ENCODE results near the gene PPM1J.
"Not testable (repeated sequence)": the region's sequence is repeated elsewhere in the genome, so short reads cannot be mapped to it uniquely, and the experiment has no call there.

PPM1J gene

DNA sequence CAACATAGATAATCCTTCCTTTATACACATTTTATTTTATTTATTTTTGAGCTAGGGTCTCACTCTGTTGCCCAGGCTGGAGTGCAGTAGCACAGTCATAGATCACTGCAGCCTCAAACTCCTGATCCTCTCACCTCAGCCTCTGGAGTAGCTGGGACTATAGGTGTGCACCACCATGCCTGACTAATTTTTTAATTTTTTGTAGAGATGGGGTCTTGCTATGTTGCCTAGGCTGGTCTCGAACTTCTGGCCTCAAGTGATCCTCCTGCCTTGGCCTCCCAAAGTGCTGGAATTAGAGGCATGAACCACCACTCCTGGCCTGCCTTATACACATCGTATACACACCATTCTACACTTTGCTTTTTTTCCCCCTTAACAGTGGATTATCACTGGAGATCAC, 6.2 kb upstream of the PPM1J start:
- DNase-seq: not testable (repeated sequence)

DNA sequence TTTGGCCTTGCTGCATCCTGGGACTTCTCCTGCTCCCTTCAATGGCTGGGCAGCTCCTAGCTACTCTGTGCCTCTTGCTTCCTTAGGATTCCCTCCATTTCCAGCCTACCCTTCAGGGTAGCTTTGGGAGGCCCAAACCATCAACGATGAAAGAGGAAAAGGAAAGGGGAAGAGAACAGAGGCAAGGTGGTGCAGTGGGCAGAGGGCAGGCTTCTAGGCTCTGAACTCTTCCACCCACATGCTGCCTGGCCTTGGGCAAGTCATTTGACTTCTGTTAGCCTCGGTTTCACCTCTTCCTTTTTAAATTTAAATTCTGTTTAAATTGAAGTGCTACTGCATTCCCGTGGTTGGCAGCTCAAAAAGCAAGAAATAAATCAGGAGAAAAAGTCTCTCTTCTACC, 5.7 kb upstream of the PPM1J start:
- no peak for DNase-seq

DNA sequence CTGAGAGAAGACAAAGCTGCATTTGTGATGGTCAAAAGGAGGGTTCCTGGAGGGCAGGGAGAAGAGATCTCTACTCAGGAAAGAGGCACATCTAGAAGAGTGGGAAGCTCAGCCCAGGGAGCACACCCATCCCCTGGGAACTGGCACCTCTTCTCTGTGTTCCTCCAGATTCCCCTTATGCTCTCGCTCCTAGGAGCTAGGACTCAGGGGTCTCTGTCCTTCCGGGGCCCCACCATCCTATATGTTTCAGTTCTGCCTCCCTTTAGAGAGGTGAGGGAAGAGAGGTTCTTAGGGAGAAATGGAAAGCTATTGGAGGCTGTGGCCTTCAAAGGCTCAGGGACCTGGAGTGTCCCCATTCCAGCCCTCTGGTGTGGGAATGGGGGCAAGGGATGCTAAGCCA, 4.6 kb upstream of the PPM1J start:
- no peak for DNase-seq

DNA sequence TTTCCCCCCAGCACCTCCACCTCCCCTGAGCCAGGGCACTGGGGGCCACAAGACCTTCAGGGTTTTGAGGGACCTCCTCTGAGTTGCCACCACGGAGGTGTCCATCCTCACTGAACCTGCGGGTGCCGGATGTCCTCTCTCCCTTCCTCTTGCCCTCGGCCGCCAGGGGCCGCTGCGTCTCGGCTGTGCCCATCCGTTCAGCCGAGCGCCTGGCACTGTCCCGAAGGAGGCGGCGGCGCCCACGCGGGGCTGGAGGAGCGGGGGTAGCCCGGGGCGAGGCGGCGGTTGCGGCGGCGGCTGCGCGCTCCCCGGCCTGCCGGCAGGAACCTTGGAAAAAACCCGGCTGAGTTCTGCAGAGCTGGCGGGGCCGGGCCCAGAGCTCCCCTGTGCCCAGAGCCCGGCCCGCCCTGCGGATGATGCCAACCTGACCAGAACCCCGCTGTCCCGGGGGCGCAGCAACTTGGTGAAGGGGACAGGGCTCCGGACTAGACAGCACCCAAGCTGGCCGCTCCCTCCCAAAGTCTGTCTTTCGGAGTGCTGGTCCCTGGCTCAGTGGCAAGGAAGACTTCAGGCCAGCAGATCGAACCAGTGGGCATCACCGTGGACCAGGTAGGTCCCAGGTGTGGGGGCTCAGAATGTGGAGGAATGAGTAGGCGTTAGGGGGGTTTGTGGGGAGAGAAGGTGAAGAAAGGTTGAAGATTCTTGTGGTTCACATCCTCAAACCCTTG, 3.7 kb upstream of the PPM1J start:
- DNase-seq: peak; percentile 73

DNA sequence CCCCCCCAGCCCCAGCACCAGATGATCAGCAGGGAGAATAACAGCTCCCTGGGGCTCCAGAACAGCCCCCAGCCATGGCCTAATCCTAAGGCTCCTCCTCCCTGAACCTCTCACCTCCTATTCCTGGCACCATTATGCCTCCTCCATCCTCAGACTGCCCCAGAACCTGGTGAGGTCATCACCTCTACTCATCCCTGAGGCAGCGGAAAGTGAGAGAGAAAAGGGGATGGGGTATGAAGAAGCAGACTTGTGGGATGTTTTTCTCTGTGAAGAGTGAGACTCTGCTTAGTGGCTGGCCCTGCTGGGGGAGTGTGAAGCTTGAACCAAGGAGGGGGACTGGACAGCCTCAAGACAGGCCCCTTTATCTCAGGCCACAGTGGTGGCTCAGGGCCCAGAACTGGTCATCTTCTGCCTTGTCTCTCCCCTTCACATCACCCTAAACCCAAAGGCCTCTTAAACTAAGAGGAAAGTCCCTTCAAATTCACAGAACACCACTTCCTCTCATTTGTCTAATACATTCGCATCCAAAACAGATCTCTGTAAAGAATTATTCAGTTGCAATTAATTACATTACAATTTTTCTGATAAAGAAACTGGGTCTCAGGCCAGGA, 2.2 kb upstream of the PPM1J start:
- no peak for DNase-seq

DNA sequence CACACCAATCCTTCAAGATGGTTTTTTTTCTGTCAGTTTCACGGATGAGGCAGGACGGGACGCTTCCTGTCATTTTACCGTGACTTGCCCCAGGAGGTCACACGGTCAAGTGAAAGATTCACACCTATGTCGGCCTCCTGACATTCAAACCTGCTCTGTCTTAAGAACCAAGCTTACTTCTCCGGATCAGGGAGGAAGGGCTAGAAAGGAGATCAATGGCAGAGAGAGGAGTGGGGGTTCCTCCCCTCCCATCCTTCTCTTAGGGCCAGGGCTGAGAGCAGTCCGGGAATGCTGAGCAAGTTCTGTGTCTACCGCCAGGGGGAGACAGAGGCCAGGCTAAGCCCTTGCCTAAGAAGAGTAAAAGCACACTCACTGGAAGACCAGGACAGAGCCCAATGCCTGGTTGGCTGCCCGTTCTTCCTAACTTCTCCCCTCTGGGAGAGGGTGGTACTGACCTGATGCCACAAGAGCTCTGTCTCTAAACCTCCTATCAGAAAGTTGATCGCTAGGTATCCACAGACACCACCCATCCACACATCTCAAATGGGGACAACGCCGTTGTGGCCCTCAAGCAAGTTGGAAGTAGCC, 1.1 kb upstream of the PPM1J start:
- peak; percentile 76 for DNase-seq

DNA sequence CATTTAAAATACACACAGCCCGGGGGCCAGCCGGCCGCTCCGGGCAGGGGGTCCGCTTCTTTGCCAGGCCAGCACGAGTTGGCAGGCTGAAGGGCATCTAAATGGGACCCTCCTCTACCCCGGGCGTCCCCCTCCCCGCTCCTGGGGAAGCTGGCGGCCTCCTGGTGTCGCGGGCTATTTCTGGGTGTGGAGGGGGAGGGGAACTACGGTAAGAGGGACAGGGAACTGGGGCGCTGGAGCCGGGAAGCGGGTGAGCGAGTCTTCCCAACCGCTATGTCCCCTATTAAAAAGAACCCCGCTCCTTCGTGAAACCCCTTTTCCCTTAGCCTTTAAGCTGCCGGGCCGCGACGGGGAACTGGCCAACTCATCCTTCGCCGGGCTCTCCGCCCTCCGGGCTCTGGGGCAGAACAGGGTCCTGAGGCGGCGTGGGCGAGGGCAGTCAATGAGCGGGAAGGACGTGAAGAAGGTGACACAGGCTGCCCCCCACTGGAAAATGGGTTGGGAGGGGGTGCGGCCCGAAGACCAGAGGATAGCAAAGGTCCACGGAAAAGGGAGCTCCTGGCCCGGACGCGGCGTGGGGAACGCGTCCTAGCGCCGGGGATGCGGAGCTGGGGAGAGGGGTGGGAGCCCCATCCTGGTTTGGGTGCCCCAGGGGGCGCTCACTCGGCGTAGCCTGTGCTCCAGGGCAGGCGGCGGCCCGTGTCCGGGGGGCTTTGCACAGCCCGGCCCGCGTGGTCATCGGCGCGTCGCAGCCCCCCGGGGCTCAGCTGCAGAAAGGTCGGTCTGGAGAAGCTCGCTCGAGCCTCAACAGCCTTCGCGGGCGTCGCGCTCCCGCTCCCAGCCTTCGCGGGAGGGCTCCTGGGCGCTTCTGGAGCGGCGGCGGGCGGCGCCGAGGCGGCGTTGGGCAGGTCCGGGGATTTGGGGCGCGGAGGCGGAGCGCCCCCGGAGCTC, 544 bp downstream of the PPM1J start:
- DNase-seq: no peak

DNA sequence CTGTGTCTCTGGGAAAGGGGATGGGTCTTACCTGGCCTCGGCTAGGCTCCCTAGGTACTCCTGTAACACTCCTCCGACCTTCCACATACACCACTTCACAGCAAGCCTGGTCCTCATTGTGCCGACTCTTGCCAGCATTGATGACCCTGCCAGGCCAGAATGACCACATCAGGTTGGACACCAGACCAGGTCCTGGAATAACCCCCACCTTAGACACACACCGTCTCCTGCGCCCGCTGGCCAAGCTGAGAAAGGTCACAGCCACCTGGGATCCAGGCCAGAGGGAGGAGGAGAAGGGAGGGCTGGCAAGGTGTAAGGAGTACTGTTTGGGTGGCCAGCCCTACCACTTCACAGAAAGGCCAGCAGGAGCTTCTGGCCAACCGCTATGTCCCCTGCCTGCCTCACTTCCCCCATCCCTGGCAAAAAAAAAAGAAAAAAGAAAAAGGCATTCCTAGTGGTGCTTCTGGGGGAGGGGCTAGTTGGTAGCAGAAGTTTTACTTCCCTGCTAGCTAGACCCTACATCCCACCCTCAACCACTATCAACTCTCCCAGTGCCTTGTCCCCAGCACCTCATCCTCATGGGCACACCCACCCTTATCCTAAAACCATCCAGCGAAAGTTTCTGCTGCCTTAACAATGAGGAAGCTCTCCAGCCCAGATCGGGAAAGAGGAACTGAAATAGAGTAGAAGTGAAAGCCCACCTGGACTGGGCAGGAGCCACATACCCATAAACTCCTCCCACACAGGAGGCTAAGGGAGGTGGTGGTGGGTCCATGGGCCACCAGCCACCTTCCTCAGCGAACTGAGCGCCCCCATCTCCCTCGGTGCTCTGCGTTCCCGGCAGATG, 1.4 kb downstream of the PPM1J start:
- no peak for DNase-seq

DNA sequence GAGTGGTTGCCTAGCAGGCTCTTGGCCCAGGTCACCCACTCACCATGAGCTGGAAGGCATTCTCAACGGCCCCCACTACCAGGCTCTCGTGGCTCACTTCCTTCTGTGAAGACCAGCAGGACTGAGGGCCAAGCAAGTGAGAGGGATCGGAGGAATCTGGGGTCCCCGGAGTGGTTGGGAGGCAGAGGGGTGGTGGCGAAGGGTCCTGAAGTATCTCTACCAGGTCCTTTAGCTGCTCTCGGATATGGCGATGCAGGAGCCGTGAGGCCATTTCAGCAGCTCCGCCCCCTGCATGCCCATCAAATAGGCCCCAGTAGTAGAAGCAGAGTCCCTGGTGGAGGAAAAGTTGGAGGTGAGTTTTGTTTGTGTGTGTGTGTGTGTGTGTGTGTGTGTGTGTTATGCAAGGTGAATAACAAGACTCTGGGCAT, 2.4 kb downstream of the PPM1J start:
- DNase-seq: no peak

DNA sequence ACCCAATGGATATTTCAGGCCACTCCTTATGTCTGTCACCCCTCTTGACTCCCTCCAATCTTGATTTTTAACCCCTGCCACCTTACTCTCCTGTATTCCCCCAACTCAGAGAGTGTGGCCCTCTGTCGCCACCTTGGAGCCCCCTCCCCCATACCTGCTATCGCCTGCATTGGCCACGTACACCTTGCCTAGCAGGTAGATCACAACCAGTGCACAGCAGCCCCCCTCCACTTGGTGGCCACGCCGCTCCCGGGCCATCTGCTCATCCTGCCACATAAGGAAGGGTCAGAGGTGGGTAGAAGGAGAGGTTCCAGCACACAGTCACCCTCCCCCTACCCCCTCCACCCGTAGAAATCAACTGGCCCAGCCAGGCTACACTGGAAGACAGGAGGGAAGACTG, 2.9 kb downstream of the PPM1J start:
- no peak for DNase-seq

DNA sequence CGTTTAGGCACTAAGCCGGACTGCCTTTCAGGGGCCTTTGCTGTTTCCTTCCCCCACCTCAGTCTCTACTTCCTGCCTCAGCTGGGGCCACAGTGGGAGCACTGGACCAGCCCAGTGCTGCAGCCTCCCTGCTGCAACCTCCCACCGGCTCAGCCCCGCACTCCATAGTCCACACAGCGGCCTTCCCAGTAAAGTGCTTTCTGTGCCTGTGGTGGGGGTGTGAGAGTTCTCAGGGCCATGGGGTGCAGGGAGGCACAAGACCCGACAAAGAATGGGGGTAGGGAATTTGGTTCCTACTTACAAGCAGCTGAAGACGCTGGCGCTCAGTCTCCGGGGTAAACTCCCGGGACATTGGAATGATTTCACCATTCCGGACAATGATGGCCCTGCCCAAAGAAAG, 3.5 kb downstream of the PPM1J start:
- no peak for DNase-seq

DNA sequence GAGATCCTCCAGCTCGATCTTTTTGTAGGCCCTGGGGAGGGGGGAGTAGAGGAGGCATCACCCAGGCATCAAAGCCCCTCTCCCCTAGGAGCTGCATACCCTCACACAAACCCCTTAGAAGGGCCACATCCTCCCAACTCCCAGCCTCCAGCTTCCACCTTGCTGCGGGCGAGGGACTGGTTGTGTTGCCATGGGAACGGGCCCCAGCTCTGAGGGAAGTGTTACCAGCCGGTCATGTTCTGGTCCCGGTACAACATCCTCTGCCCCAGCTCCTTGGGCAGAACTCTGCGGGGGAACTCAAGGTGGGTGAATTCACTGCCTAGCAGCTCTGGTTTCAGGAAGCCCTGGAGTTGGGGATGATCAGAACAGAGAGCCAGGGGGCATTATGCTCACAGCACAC, 4.1 kb downstream of the PPM1J start:
- DNase-seq: no peak

DNA sequence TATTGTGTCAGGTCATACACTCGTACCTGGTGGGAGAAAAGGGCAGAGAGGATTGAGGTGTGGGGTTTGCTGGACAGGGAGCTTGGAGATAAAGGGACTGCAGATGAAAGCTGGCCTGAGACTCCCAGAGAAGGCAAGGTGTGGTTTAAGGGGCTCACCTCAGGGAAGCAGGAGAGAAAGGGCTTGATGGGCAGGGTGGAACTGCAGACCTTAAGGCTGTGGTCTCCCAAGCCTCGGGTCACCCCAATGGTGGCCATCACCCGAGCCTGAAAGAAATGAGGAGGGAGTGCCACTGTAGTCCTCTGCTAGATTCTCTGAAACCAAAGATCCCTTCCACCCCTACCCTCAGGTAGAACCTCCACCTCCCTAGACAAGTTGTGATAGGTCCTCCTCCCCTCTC, 4.5 kb downstream of the PPM1J start:
- DNase-seq: no peak

DNA sequence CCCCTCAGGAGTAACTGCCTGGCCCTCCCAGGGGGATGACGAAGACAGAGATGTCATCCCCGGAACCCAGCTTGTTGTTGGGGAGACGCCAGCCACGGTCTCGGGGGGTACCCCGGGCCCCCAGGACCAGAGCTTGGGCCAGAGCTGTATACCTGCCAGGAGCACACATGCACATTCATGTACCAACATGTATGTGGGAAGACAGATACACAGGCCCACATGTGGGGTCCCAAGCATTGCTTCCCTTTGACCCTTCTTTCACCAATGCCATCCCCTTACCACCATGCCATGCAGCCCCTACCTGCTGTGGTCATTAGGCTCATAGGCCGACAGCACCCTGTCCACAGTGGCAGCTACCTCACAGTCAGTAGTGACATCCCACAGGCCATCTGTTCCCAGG, 5.0 kb downstream of the PPM1J start:
- DNase-seq: no peak

DNA sequence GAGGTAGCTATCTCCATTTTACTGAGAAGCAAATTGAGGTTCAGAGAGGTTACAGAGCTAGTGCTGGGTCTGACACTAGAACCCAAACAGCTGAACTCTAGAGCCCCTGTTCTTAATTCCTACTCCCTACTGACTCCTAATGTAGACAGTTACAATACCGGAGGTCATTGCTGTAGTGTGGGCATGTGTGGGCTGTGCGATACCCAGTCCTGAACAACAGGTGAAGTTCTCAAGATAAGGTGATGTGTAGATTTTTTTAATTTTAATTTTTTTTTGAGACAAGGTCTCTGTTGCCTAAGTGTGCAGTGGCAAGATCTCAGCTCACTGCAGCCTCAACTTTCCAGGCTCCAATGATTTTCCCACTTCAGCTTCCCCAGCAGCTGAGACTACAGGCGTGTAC, 6.6 kb downstream of the PPM1J start:
- no peak for DNase-seq

DNA sequence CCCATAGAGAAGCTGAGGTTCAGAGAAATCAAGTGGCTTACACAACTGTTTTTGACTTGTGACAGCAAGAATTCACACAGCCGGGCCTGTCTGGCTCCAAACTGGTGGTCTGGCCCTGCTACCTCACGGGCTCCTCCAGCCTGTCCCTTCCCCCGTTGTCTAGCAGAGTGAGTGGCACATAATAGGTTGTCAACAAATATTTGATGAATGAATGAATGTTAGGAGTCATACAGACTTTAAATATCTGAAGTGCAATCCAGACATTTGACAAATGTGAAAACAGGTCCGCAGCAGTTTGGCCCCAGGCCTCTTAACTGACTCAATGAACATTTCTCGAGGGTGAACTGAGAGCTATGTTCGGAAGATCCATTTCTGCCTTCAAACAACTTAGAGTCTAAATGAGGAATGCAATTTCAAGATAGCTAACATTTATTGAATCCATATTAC, 7.1 kb downstream of the PPM1J start:
- DNase-seq: no peak

DNA sequence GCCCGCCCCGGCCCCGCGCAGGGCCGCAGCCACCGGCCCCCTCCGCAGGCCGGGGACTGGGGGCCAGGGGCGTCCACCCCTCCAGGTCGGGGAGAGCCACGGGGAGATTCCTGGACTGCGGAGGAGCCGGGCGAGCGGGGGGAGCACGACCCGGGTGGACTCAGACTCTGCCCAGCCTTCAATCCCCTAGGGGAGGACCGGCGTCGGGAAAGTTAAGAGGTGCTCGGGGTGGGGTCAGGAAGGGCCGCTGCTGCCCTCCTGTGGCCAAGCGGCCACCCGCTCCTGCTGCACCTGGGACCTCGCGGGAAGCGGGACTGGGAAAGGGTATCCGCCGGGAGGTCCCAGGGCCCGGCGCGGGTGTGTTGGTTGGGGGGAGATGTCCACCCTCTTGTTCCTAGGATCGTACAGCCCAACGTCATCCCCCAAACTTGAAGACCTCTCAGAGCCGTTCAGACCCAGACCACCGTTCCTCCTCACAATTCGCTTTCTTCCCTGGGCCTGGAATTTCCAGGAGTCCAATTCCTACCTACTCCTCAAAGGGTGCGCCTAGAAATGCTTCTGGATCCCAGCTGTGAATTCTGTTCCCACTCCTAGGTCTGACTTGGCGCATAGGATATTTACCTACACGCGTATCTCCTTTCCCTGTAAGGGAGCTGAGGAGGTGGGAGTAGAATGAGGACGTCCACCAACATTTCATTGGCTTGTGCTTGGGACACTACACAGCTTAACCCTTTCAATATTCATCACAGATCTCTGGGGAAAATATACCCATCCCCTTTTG, 7.7 kb downstream of the PPM1J start:
- peak; percentile 53 for DNase-seq

DNA sequence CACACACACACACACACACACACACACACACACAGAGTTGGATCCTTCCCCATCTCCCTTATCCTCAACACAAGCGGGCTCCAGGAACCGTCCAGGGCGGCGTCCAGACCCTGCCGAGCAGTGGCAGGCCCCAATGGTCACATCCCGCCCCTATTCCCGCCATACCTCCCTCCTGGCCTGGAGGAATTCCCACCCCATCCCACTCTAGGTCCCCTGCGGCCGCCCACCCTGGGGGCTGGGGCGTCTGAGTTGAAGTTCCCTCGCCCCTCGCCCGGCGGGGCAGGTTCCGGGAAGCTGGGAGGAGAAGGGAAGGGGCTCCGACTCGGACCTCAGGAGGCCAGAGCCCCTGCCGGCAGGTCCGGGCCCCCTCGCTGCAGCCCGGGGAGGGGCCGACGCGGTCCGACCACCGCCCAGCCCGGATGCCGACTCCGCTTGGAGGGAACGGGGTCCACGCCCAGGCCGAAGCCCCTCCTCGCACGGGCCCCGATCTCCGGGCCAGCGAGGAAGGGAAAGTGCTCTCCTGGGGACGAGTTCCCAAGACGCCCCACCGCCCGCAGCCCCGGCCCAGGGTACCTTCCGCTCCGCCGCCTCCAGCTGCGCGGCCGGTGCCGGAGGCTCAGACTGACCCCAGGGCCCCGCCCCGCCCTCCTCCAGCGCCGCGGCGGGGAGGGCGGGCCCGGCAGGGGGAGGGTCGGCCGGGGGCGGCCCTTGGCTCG, 8.5 kb downstream of the PPM1J start, which contains the start of gene RHOC:
TSS of gene RHOC (minus strand) at position 623 of the 716 bp plus-strand sequence. CDS start 3,328 bp downstream, outside the sequence.
- no peak for DNase-seq

DNA sequence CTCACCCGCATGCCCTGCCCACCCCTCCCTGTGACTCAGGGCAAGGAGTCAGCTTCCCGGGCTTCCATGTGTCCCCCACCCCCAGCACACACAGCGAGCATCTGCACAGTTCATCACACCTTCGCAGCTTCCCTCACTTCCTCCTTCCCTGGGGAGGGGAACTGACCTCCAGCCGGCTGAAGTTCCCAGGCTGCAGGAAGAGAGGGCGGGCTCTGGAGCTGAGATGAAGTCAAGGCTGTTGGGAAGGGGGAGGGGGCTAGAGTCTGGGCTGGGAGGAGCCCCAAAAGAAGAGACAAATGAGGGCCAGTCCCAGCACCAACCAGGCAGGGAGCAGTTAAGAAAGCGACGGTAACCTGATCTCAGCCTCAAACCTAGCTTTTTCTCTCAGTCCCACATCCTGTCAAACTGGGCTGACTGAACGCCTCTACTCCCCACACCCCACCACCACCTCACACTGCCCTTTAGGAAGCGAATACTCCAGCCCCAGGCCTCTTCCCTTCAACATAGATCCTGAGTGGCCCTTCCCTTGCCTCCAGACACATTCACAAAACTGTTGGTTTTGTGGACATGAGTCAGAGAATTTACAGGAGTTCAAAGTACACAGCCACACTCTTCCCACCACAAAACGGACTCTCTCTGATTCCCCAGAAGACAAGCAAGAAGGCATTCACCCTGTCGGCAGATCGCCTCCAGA, 10.1 kb downstream of the PPM1J start:
- DNase-seq: no peak

DNA sequence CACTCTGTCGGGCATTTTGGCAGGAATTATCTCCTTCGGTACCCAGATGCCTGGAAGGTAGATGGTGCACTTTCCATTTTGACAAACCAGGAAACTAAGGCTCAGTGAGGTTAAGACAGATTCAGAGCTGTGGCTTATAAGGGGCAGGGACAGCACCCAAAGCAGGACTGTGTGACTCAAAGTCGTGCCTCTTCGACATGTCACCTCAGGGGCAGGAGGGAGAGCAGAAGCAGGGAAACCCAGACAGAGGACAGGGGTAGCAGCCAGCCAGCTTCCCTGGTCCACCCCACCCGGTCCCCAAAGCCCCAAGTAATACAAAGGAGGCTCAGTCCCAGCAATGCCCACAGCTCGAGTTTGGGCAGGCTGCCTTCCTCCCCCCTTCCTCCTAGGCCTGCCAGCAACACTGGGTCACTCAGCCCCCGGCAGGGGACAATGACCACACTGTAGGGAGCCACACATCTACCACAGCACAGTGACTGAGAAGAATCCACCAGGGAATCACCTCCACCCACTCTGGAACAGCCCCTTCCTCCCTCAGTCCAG, 10.7 kb downstream of the PPM1J start:
- DNase-seq: no peak
